OCI-LY1 (cell line): ENCODE measurements around the gene WBP1L.

Experiments
- EZH2 ChIP-seq: fragments of 200-600 bp; sonication (generic), shearing (Covaris generic); IDR thresholded peaks from 2 replicates; pipeline ENCODE4 v1.8.0; 2017; ENCODE audit warnings: borderline replicate concordance, mixed run types, mild to moderate bottlenecking, antibody characterized with exemption, low read length, moderate library complexity, mixed read lengths
- TF ChIP-seq, protein P1 (sequence below): fragments of 200-600 bp; sonication (generic), shearing (Covaris generic); IDR thresholded peaks from 2 replicates; pipeline ENCODE4 v1.5.1; 2017; ENCODE audit warnings: mild to moderate bottlenecking, antibody characterized with exemption, low read length, moderate library complexity, mixed read lengths

DNA sequence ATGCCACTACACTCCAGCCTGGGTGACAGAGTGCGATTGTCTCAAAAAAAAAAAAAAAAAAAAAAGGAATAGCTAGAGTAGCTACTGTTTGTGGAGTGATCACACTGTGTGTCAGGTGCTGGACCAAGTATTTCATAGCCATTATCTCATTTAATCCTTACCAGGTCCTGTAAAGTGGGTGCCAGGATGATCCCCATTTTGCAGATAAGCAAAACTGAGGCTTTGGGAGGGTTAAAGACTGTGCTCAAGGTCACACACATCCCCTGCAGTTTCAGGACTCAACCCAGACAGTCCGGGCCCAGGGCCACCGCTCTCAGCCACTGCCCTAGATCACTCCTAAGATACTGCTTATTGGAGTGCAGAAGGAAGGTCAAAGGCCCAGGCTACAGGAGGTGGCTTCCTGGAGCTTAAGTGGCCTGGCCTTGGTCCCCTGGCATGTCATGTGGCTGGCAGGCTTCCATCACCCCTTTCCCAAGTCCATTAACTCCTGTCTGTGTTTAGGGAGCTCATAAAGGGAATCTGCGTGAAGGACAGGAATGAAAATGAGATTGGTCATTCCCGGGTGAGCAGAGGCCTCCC is 12.4 kb upstream of the WBP1L start:
- TF ChIP-seq, protein P1, sequence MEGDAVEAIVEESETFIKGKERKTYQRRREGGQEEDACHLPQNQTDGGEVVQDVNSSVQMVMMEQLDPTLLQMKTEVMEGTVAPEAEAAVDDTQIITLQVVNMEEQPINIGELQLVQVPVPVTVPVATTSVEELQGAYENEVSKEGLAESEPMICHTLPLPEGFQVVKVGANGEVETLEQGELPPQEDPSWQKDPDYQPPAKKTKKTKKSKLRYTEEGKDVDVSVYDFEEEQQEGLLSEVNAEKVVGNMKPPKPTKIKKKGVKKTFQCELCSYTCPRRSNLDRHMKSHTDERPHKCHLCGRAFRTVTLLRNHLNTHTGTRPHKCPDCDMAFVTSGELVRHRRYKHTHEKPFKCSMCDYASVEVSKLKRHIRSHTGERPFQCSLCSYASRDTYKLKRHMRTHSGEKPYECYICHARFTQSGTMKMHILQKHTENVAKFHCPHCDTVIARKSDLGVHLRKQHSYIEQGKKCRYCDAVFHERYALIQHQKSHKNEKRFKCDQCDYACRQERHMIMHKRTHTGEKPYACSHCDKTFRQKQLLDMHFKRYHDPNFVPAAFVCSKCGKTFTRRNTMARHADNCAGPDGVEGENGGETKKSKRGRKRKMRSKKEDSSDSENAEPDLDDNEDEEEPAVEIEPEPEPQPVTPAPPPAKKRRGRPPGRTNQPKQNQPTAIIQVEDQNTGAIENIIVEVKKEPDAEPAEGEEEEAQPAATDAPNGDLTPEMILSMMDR, result no peak
- no peak for TF ChIP-seq EZH2
